ENCODE data around the gene OSBP2. TPM values are rescaled to one million over a fixed set of nuclear protein-coding genes. Genes with fewer than 3 reads are reported as not detected.

The OSBP2 gene
- total RNA-seq, 1 donor from 2014 or later = 3.1 TPM

DNA sequence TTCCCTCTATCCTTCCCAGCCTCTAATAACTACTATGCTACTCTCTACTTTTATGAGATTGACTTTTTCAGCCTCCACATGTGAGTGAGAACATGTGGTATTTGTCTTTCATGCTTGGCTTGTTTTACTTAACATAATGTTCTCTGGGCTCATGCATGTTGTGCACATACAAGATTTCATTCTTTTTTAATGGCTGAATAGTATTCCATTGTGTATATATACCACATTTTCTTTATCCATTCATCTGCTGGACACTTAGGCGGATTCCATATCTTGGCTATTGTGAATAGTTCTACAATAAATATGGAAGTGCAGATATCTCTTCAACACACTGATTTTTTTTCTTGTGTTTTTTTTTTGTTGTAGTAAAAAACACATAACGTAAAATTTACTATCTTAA, 19.4 kb downstream of the OSBP2 start:
- no peak for ATAC-seq
- no peaks in the 10 kb centered on the region for H3K36me3 ChIP-seq
- no peak overlapping the region for H3K4me3 ChIP-seq
- intact Hi-C loops (cut with DNase I) = no loop called here
- H3K27me3 ChIP-seq (ENCODE audit: low read depth) = no peaks in the 10 kb centered on the region
- DNase-seq = no peak
- H3K9me3 ChIP-seq = no peaks in the 10 kb centered on the region
- no peak overlapping the region for H3K27ac ChIP-seq
- no peaks in the 10 kb centered on the region for H3K4me1 ChIP-seq
- TF ChIP-seq, protein P1, sequence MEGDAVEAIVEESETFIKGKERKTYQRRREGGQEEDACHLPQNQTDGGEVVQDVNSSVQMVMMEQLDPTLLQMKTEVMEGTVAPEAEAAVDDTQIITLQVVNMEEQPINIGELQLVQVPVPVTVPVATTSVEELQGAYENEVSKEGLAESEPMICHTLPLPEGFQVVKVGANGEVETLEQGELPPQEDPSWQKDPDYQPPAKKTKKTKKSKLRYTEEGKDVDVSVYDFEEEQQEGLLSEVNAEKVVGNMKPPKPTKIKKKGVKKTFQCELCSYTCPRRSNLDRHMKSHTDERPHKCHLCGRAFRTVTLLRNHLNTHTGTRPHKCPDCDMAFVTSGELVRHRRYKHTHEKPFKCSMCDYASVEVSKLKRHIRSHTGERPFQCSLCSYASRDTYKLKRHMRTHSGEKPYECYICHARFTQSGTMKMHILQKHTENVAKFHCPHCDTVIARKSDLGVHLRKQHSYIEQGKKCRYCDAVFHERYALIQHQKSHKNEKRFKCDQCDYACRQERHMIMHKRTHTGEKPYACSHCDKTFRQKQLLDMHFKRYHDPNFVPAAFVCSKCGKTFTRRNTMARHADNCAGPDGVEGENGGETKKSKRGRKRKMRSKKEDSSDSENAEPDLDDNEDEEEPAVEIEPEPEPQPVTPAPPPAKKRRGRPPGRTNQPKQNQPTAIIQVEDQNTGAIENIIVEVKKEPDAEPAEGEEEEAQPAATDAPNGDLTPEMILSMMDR (IDR thresholded peaks at IDR 0.05) = no peak

DNA sequence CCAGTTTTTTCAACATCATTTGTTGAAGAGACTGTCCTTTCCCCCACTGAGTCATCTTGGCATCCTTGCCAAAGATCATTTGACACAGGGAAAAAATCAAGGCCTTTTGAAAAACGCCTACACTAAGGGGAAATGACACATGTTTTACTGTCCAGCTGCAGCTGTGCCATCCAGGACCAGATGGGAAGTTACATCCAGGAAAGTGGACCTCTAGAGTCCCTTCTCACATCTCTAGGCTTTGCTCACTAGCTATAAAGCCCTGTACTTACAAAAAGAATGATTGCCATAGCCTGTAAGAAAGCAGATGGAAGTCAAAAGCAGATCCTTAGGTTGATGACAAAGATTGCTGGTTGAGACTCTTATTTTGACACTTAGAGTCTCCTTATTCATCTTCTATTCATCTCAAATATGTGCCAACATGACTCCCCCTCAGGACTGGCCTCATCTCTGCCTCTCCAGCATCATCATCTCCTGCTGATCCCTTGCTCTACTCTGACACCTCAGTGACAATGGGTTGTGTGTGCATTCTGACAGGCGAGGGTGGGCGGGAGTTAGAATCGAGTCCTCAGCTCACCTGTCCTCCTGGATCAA, 22.8 kb downstream of the OSBP2 start:
- no peak overlapping the region for H3K27ac ChIP-seq
- no peaks in the 10 kb centered on the region for H3K4me1 ChIP-seq
- TF ChIP-seq, protein P1 (IDR thresholded peaks at IDR 0.05) = no peak
- no peaks in the 10 kb centered on the region for H3K27me3 ChIP-seq (ENCODE audit: low read depth)
- ATAC-seq (peak in 1 of 2 donors; percentile 13), DNase-seq (no peak)
- H3K36me3 ChIP-seq = no peaks in the 10 kb centered on the region
- no peaks in the 10 kb centered on the region for H3K9me3 ChIP-seq
- no peak overlapping the region for H3K4me3 ChIP-seq
- intact Hi-C loops (cut with DNase I) = no loop called here

DNA sequence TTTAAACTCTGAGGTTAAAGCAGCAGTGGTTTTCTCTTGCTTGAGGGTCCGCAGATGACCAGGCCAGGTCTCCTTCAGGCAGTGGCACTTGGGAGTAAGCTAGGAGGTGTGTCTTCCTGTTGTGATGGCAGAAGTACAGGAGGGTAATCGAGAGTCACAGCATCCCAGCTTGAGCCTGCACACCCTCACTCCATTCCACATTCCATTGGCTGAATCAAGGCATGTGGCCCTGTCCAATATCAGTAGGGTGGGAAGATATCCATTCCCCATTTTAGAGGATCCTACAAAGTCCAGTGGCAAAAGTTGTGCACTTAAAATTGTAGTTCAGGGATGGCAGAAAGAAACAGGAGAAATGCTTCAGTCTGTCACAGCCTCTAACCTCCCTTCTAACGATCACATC, 23.3 kb downstream of the OSBP2 start:
- Histone ChIP-seq H3K9me3 (no peaks in the 10 kb centered on the region), H3K36me3 (no peaks in the 10 kb centered on the region), H3K4me1 (no peaks in the 10 kb centered on the region), H3K27me3 (ENCODE audit: low read depth) (no peaks in the 10 kb centered on the region), H3K4me3 (no peak overlapping the region), H3K27ac (no peak overlapping the region)
- intact Hi-C loops (cut with DNase I) = no loop called here
- no peak for DNase-seq
- TF ChIP-seq, protein P1 (IDR thresholded peaks at IDR 0.05) = no peak
- no peak for ATAC-seq

DNA sequence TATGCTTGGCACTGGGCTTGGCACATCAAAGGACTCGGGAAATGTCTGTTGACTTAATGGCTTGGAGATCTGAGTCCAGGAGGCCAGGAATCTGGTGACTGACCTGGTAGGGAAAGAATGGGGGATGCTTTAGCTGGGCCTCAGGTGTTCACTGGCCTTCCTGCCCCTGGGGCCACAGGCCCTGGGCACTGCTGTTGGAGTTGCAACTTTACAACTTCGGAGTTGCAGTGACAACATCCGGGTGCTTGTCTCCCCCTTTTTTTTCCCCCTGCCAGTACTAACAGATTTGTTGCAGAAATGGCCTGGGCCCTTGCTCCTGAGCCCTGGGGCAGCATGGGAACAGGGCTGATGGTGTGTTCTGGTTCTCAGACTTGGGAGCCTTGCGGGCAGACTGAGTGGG, 23.8 kb downstream of the OSBP2 start:
- Histone ChIP-seq H3K36me3 (no peaks in the 10 kb centered on the region), H3K4me3 (no peak overlapping the region), H3K4me1 (no peaks in the 10 kb centered on the region), H3K27me3 (ENCODE audit: low read depth) (no peaks in the 10 kb centered on the region), H3K9me3 (no peaks in the 10 kb centered on the region), H3K27ac (no peak overlapping the region)
- intact Hi-C loops (cut with DNase I) = no loop called here
- no peak for ATAC-seq
- no peak for DNase-seq
- TF ChIP-seq, protein P1 (IDR thresholded peaks at IDR 0.05) = no peak

DNA sequence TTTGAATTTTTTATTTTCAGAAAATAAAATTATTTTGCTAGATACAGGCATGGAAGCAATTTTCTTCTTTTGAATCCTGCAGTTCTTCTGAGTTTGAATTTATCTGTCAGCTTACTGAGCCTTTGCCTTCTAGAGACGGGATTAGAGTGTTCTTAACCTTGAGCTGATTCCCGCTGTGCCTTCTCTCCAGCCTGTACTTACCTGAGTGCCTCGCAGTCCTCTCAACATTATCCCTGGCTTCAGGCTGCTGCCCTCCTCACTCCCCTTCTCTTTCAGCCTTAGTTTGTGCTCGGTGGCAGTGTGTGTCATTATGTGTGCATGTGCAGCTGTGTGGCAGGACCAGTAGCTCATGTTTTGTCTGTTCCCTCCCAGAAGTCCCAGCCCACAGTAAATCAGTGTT, 24.3 kb downstream of the OSBP2 start:
- DNase-seq (no peak), ATAC-seq (no peak)
- Histone ChIP-seq H3K4me3 (no peak overlapping the region), H3K9me3 (no peaks in the 10 kb centered on the region), H3K27ac (no peak overlapping the region), H3K4me1 (no peaks in the 10 kb centered on the region), H3K36me3 (no peaks in the 10 kb centered on the region), H3K27me3 (ENCODE audit: low read depth) (no peaks in the 10 kb centered on the region)
- intact Hi-C loops (cut with DNase I) = no loop called here
- TF ChIP-seq, protein P1 (IDR thresholded peaks at IDR 0.05) = no peak
